NOMO-1 treated with dmso at 0.1 percent for 144 hours (cell line): ENCODE results near the gene PYDC2.
"Not testable (repeated sequence)": the region's sequence is repeated elsewhere in the genome, so short reads cannot be mapped to it uniquely, and the experiment has no call there.

ENCODE experiments used
- DNase-seq: peaks from one replicate; lab custom pipeline; 2025; ENCODE audit not compliant: unreplicated experiment; lab: John Stamatoyannopoulos, UW

The PYDC2 gene

DNA sequence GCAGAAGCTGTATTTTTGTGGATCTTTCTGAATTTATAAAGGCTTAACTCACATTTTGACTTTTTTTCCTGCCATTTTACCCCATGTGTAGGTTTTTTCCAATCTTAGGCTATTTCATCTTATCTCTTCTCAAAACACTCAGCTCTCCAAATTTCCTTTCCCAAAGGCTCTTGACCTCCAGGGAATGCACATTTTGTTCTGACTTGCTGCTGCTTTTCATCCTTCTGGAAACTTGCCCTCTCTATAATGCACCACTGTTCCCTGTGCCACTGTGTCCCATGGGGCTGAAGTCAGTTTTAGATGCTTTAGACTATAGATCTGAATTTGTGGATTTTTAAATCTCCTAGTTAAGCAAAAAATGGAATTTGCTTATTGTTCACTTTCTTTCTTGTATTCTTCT, 9.1 kb downstream of the PYDC2 start:
- no peak for DNase-seq

DNA sequence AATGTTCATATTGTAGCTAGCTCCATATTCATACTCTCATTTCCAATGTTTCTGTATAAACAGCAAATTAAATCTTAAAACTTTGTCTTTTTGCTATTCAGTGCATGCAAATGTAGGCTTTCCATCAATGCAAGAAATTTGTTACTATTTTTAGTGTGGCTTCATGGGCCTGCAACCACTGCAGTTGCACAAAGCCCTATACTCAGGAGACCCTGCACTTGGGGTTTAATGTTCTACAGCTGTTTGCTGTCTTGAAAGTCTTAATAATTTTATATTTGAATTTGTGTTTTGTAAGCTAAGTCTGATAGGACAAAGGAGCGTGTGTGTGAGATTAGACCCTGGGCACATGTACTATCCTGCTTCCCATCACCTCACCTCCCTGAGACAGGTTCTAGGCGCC, 9.6 kb downstream of the PYDC2 start:
- DNase-seq: no peak

DNA sequence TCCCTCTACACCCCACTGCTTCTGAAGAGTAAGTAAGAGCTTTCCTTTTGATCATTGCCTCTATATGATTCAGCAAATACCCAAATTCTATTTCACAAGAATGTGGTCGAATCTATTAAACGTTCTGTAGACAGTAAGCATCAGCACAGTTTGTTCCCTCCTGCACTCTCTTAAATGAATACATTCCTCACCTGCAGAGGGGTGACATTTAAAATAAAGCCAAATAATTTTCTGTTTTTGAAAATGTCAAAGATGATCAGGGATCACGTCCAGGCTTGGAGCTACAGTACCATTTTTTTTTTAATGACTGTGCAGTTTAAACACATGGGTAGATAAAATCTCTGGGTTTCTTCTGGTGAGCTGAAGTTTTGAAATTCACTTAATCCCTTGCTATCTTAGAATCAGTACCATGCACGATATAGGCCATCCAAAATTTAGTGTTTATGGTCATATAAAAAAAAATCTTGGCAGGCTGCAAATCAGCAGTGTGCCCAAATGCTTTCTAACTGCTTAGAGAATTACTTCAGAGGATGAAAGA, 12.8 kb downstream of the PYDC2 start:
- no peak for DNase-seq

DNA sequence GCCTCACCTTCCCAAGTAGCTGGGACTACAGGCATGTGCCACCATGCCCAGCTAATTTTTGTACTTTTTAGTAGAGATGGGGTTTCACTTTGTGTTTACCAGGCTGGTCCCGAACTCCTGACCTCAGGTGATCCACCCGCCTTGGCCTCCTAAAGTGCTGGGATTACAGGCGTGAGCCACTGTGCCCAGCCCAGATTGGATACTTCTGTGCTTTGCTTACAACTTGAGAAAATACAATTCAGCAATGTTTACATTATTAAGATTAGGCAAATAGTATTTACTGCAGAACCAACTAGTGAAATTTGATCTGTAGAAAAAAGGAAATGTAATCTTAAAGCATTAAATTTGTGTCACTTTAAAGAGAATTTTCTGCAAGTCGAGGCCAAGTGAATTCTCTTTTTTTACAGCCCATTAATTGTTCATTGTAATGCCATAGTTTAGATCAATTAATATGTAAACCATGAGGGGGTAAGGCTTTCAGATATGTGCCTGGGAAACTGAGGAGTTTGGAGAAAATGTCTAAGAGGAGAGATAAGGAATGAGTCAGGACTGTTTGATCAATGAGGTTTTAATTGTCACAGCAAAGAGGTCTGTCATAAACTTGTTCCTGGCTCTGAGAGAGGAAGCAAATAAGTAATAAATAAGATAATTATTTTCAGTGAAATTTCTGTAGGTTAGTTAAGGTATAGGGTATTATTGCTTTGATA, 15.3 kb downstream of the PYDC2 start:
- DNase-seq: no peak

DNA sequence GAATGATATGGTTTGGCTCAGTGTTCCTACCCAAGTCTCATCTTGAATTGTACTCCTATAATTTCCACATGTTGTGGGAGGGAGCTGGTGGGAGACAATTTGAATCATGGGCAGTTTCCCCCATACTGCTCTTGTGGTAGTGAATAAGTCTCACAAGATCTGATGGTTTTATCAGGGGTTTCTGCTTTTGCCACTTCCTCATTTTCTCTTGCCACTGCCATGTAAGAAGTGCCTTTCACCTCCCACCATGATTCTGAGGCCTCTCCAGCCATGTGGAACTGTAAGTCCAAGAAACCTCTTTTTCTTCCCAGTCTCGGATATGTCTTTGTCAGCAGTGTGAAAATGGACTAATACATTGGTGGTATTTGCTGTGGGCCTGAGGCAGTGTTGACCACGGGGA, 23.0 kb downstream of the PYDC2 start:
- DNase-seq: not testable (repeated sequence)

DNA sequence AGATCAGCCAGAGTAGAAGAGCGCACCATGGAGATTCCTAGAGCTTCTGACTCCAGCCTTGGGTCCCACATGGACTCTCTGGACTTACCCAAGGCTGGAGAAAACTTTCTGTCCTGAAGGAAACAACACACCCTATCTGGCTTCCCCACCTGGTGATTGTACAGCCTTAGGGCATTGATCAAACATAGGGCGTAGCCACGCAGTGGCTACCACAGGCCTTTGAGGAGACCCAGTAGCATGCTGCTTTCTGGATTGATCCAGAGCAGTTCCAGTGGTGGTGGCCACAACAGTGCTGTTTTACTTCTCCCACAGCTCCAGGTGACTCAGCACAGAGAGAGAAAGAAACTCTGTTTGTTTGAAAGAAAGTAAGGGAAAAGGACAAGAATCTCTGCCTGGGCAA, 23.5 kb downstream of the PYDC2 start:
- no peak for DNase-seq

DNA sequence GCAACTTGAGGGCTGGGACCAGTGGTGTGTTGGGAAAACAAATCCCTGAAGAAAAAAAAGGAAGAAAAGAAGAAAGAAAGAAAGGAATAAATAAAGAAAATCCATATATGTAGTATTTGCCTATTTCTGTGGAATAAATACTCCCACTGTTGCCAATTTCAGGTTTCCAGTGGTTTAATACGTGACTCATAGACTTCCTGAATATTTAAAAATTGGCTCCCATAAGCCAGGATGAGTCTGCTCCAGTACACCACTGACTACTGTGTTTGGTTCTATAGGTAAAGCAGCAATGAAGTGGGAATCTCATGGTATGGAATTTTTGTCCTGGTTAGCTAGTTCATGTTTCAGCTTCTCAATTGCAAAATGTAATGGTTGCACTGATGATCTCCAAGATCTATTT, 31.6 kb downstream of the PYDC2 start:
- DNase-seq: no peak

DNA sequence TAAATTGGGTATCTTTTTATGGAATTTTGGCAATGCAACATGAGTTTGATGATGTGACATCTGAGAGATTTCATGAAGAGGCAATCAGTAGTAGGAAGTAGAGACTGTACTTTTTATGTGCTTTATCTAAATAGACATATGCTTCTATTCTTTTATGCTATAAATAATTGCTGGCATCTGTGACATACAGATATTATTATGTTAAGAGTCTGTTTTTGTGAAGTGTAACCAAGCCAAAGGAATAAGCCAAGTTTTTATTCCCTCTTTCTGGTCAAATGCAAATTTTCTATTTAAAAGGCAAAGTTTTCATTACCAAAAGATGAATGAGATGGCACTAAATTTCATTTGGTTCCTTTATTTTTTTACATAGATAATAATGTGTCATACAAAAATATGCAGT, 32.4 kb downstream of the PYDC2 start:
- no peak for DNase-seq

DNA sequence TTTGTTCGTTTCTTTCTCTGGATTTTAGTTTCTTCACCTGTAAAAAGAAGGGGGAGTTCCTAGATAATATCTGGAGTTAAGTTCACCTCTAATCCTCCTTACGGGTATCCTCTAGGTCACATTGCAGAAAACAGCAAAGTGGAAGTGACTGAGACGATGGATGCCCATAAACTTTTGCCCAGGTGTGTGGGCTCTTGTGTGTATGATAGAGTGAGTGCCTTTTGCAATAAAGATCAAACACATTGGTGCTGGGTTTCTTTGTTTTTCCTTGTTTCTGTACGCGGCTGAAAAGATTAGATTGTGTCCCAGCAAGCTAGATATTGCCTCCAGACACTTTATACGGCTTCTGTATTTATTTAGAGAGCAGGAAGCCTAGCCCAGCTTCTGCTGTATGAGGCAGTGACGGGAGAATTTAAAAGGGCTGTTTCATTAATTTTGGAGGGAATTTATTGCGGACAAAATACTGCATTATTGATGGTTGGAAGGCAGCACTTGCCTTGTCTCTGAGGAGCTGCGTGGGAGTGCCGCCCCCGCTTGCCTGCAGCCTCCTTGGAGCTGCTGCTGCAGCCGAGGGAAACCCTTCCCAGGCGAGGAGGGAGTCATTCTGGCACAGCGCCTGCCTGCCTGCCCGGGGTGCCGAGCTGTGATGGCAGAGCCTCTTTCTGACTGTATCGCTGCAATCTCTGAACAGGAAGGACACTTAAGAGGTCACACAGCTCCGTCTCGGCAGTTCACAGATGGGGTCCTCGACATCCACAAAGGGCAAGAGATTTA, 38.5 kb downstream of the PYDC2 start:
- no peak for DNase-seq

DNA sequence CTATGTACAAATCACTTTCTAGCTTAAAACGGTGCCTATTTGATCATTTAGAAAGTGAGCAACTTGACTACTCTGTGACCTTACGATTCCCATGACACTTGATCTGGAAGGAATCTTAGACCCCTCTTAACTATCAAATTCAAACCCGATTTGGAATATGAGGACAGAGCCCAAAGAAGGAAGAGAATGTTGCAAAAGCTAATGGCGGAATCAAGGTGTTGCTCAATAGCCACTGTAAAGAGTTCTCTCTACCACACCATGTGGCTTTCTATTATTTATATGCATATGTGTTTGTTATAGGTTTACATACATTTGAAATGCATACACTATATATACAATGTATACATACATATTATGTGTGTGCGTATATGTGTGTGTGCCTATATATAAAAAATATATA, 39.9 kb downstream of the PYDC2 start:
- no peak for DNase-seq

DNA sequence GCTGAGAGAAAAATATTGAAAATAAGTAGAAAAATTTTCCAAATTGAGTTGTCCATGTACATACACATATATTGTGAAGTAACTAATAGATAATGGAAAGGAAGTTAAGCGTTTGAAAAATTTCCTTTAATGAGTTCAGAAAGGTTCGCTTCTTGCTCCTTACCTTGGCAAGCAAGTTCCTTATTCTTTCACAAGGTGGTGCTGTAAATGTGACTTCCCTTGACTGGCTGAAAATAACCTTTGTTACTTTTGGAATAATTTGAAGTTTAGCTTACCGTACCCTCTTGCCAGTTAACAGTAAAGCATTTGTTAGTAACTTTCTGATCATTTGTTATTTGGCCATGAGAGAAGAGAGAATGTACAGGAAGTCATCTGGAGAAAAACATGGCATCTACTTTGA, 41.6 kb downstream of the PYDC2 start:
- no peak for DNase-seq

DNA sequence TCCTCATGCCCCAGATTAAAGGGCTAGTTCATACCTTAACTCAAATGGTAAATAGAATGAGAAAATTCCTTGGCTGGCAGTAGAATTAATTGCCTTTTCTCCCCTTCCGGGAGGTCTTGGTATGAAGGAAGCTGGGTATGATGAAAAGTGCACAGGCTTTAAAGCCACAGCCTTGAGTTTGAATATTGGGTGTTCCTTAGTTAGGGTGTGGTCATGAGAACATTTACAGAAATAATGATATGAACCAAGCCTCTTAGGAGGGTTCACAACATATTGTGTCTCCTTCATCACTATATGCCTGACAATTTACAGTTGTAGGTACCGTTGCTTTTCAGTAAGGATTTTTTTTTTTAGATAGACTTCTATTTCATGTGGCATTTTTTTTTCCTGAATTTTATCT, 48.1 kb downstream of the PYDC2 start:
- no peak for DNase-seq
